Right ventricle myocardium inferior (tissue), 1 donor: ENCODE results near the gene NFKBIE. TPM values are rescaled to one million over a fixed set of nuclear protein-coding genes. Genes with fewer than 3 reads are reported as not detected.
"Not testable (repeated sequence)": the region's sequence is repeated elsewhere in the genome, so short reads cannot be mapped to it uniquely, and the experiment has no call there.

ENCODE experiments used
- ATAC-seq: fragments of 200-7000 bp; cut with Tn5 transposase; one replicate; pipeline ENCODE4 v1.9.1; 2020; ENCODE audit warnings: mild to moderate bottlenecking, moderate library complexity
- DNase-seq: peaks from one replicate; pipeline ENCODE4 v3.0.0; 2021; ENCODE audit errors: missing footprints
- intact Hi-C: fragments of 100-400 bp; cut with DNase I; formaldehyde crosslinking; loops from one replicate; pipeline ENCODE4 v1.11.0; 2022
- long read RNA-seq: library from polyadenylated mRNA; unstranded; transcript quantifications from one replicate; pipeline ENCODE4 v2.0.0, GENCODE V29; 2021
- total RNA-seq: library from RNA; stranded (reverse); fragmentation: NEBNext Ultra II Directional; extraction: Animal tissue kit (Norgen Biotek cat#: 25700); gene quantifications from one replicate; pipeline ENCODE4 v1.2.1, GENCODE V29; 2021
- donor health status: DM: no; HTN: yes; CAD: no; lungs with severe emphysema.

The NFKBIE gene, protein sequence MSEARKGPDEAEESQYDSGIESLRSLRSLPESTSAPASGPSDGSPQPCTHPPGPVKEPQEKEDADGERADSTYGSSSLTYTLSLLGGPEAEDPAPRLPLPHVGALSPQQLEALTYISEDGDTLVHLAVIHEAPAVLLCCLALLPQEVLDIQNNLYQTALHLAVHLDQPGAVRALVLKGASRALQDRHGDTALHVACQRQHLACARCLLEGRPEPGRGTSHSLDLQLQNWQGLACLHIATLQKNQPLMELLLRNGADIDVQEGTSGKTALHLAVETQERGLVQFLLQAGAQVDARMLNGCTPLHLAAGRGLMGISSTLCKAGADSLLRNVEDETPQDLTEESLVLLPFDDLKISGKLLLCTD
- total RNA-seq: 2.4 TPM
- long read RNA-seq, transcript NFKBIE-201 (6 exons, 2,581 nt): major isoform, 5 of 6 reads
- long read RNA-seq, partial matches to known transcripts: 0 of 6 reads
- long read RNA-seq, other reads (novel, unspliced or antisense): 1 of 6 reads

DNA sequence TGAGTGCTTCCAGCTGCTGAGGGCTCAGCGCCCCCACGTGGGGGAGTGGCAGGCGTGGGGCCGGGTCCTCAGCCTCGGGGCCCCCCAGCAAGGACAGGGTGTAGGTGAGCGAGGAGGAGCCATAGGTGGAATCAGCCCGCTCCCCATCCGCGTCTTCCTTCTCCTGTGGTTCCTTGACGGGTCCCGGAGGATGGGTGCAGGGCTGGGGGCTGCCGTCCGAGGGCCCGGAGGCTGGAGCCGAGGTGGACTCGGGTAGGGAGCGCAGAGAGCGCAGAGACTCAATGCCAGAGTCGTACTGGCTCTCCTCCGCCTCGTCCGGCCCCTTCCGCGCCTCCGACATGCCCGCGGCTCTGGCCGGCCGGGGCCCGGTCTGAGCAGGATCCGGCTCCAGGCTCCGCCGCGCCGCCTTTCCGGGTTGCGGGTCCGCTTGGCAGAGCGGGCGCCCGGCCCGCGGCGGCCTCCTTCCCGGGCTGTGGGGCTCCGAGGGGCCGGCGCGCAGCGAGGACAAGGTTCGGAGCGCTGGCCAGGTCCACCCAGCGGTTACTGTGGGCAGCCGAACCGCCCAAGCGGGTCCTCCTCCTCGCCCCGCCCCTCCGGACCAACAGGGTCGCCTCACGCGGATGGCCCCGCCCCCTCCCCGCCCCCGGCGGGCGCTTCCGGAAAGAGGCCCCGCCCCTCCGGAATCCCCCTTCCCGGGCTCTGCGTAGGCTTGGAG lies at the start of gene NFKBIE:
Gene NFKBIE, minus strand, starts transcription at position 545 of the 715 bp plus-strand sequence. Its CDS starts 205 bp downstream, at position 340.
- DNase-seq (peak; percentile 97), ATAC-seq (peak; percentile 96)
- intact Hi-C loops: loop anchor here (10.0 kb wide), 1 partner anchor 190 kb away; no protein-coding TSS in a partner anchor

DNA sequence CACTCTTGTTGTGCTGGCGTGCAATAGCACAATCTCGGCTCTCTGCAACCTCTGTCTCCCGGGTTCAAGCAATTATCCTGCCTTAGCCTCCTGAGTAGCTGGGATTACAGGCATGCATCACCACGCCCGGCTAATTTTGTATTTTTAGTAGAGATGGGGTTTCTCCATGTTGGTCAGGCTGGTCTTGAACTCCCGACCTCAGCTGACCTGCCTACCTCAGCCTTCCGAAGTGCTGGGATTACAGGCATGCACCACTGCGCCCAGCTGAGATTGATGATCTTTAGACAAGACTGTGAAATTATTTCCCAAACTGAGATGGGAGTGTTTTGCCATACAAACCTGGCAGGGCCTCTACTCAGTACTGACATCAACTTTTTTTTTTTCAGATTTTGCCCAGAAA lies 49.3 kb upstream of the NFKBIE start:
- DNase-seq, ATAC-seq, intact Hi-C loops: not testable (repeated sequence)

DNA sequence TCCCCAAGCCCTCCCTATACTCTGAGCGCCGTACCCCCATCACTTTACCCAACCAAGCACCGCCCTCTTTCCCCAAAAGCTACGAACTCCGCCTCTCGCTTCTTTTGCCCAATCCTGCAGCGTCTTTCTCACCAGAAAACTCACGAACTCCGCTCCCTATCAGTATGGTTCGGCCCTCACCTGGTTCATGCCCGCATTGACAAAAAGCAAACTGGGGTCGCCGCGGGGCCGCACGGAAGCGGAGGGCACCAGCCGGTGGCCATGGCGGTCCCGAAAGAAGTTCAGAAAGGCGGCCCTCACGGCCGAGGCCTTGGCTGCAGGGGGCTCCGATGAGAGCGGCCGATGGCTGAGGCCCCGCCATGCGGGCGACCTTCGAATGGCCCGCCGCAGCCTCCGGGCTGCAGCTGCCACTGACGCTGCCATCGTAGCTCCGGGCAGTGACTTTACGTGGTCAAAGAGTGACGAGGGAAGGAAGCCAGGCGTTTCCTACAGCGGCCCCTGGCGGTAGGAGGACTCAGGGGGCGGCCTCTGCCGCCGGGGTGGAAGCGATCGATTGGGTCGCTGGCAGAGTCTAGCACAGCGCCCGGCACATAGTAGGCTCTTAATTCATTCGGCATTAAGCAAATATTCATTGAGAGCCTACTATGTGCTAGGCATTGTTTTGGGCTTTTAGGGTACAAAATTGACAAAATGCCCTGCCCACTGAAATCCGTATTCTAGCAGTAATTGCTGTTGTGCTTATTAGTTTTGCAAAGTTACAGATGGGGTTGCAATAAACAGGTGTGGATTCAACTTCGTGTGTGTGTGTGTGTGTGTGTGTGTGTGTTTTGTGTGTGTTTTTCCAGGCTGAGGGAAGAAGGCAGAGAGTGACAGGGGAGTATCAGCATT lies 47.8 kb upstream of the NFKBIE start, which contains the start of gene AARS2:
Gene AARS2, minus strand, starts transcription at position 447 of the 888 bp plus-strand sequence. Its CDS starts 24 bp downstream, at position 423.
- intact Hi-C loops: no loop called here
- ATAC-seq: peak; percentile 89
- peak; percentile 92 for DNase-seq

DNA sequence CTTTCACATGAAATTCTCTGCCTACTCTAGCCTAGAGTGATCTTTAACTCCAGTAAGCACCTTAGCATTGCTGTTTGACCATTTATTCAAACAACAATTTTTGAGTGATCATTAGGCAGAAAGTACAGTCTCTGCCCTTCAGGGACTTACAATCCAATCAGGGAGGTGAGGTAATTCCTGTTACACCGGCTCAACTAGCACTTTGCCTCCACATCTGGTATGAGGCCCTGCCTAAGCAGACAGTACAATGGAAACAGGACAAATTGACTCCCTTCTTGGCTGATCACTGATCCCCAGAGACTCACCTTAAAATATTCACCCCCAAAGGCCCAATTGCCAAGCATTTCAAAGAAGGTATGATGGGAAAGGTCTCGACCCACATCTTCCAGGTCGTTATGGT lies 46.4 kb upstream of the NFKBIE start:
- intact Hi-C loops: no loop called here
- ATAC-seq (no peak), DNase-seq (no peak)

DNA sequence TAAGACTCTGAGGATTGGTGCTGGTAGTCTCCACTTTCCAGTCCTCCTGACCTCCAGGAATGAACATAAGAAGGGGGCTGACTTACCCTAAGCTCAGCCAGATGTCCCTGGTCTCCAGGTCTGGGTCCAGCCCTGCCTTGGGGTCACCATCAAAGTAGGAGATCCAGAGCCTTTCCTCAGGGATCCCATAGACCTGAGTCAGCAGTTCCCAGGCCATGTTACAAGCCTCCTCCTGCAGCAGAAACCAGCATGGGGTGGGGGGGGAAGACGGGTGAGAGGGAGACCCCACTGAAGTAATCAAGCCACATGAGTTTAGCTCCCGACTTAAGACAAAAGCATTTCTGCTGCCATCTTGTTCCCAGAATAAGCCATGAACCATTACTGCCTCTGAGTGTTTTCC lies 46.0 kb upstream of the NFKBIE start:
- intact Hi-C loops: no loop called here
- DNase-seq: no peak

DNA sequence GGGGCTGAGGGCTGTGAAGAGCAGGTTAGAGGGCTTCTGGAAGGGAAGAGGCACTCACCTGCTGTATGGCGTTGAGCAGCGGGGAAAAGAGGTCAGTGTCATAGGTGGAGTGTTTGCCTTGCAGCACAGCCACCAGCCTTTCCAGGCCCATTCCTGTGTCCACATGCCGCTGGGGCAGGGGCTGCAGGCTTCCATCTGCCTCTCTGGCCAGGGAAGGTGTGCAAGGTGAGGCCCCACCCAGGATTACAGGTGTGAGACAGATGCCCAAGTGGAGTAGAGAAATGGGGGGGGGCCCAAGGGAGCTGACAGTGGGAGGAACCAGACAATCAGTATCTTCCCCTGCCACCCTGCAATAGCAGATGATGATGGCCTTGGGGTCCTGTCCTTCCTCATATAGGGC lies 44.9 kb upstream of the NFKBIE start:
- intact Hi-C loops: no loop called here
- no peak for DNase-seq
- ATAC-seq: no peak

More for the DNA sequence above, 46.0 kb upstream of the NFKBIE start:
- ATAC-seq: no peak

DNA sequence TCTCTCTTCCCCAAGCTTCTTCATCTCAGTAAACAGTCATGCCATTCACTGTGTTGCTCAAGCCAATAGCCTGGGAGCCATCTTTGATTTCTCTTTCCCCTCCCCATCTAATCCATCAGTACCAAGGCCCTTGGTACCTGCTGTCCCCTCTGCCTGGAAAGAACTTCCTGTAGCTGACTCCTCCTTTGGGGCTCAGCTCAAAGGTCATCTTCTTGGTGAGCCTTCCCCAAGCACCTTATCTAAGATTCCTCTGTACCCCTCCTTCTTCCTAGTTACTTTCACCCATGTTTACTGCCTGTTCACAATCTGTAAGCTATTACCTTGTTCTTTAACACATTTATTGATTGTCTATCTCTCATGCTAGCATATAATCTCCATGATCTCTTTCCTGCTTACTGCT lies 44.3 kb upstream of the NFKBIE start:
- intact Hi-C loops: no loop called here
- ATAC-seq (no peak), DNase-seq (no peak)

DNA sequence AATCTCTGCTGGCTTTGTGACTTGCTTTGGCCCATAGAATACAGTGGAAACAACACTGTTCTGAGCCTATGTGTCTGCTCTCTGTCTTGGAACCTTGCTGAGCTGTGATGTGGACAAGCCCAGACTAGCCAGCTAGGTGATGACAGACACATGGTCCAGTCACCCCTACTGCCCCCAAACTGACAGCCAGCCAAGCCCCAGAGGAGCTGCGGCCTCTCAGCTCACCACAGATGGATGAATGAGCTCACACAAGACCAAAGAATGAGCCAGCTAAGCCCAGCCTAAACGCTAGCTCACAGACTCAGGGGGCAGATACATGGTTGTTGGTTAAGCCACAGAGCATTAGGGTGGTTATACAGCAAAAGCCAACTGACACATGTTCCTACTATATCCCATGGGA lies 43.7 kb upstream of the NFKBIE start:
- intact Hi-C loops: no loop called here
- DNase-seq (no peak), ATAC-seq (peak; percentile 76)

DNA sequence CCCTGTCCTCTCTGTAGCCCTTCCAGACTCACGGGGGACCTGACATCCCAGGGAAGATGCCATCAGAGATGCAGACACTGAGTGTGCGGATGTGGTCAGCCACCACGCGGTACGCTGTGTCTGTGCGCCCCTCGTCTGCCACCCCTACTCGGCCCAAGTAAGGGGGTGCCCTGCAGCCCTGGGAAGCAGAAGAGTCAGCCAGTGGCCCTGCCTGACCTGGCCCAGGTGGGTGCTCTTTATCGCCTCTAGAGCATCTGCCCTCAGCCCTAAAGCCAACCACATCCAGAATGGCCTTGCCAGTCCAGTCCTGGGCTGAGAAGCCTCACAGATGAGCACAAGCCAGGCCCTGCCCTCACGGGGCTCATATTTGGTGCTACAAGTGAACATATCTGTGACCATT lies 41.9 kb upstream of the NFKBIE start:
- ATAC-seq (no peak), DNase-seq (no peak)
- intact Hi-C loops: no loop called here

DNA sequence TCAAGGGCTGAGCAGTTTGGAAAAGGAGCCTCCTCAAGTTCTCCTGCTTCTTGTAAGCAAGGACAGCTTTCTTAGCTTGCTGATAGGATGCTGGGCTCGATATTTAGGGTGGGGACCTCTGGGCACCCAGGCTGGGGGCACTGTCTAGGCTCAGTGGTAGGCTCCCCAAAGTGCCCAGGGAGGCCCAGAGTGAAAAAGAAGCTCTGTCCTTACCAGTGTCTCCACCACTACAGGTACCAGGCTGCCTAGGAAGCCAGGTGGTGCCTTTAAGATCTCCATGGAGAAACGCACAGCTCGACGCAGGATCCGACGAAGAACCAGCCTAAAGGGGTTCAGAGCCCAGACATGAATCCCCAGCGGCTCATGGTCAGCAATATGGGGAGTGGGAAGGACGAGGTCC lies 41.4 kb upstream of the NFKBIE start:
- intact Hi-C loops: no loop called here
- no peak for DNase-seq

DNA sequence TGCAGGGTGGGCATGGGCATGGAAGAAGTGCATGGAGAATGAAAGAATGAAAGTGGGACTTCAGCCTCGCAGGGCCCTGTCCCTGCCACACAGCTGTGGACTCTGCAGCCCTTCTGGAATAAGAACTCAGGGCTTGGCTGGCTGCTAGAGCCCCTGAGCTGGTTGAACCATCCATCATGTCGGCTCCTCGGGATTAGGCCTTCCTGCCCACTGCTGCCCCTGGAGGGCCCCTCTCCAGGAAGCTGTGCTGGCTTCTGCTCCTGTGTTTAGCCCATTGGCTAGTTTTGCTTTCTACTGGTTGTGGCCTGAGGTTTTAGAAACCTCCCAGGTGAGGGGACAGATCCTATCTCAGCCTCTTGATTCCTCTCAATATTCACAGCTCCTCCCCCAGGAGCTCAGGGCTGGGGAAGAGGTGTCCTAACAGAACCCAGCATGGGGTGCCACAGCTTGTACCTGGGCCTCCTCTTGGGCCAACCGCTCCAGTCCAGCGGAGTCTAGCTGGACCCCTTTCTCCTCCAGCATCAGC lies 39.9 kb upstream of the NFKBIE start:
- ATAC-seq: no peak
- DNase-seq: no peak
- intact Hi-C loops: no loop called here

More for the DNA sequence above, 41.4 kb upstream of the NFKBIE start:
- ATAC-seq: no peak

DNA sequence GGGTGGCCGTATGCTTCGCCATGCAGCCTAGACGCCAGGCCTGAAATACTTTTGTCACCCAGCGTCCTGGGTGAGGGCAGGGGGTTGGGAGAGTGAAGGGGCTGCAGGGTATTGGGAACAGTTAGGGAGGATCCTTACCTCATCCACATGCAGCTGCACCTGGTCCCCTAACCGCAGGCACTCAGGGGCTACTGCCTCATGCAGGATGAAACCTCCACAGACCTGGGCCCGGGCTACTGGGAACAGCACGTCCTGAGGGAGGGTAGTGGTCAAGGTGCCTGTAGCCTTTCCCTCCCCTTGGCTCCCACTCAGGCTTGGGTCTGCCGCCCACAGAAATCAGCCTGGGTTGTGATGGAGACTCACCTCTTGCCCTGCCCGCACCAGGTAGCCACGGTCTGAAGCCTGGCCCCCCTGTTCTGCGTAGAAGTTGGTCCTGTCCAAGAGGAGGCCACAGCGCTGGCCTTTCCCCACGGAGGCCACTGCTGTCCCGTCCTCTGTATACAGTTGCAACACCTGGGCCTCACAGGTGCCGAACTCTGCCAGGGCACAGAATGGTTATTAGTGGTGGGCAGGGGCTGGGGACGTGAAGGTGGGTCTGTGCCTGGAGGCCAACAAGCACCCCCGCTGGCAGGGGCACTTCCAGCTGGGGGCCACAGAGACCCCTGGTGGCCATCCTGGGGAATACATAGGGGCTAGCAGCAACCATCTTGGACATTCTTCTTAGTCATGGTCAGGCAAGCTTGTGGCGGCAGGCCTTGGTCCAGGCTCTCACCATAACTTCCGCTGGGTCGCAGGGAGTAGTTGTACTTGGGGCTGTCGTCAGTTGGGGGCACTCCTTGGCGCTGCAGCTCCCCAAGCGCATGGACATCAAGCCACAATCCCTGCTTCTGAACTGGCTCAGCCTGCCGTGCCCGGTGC lies 39.2 kb upstream of the NFKBIE start:
- intact Hi-C loops: no loop called here
- no peak for DNase-seq
- ATAC-seq: no peak

DNA sequence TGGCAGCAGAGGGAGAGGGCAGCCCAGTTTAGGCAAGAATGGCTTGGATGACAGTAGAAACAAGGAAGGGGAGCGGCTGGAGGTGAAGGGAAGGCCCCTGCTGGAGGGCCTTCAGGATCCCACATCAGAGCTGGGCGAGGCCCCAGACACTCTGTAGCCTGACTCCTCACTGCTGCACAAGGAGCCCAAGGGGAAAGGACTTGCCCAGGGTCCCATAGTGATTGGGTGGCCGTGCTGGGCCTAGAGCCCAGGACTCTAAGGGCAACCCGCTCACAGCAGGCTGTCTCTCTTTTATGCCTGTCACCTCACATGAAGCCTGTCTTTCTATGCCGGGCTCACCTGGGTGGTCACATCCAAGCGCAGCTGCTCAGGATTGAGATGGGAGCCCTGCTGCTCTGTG lies 38.5 kb upstream of the NFKBIE start:
- no peak for DNase-seq
- intact Hi-C loops: no loop called here
- no peak for ATAC-seq

DNA sequence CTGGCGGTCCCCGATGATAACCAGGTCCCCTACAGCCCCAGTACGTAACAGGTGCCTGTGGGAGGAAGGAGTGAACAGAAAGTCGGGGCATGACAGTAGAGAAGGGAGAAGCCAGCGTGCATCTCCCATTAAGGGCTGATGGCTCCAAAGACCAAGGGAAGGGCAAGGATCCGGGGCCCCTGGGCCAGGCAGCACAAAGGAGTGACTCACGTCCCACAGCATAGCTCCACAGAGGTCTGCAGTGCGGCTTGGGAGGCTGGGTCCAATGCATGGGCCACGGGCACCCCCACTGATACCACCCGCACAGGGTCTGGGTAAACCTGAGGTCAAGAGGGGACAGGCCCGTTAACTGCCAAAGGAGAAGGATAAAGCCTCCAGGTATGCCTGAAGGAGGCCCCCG lies 37.5 kb upstream of the NFKBIE start:
- DNase-seq: no peak
- ATAC-seq: no peak
- intact Hi-C loops: no loop called here

DNA sequence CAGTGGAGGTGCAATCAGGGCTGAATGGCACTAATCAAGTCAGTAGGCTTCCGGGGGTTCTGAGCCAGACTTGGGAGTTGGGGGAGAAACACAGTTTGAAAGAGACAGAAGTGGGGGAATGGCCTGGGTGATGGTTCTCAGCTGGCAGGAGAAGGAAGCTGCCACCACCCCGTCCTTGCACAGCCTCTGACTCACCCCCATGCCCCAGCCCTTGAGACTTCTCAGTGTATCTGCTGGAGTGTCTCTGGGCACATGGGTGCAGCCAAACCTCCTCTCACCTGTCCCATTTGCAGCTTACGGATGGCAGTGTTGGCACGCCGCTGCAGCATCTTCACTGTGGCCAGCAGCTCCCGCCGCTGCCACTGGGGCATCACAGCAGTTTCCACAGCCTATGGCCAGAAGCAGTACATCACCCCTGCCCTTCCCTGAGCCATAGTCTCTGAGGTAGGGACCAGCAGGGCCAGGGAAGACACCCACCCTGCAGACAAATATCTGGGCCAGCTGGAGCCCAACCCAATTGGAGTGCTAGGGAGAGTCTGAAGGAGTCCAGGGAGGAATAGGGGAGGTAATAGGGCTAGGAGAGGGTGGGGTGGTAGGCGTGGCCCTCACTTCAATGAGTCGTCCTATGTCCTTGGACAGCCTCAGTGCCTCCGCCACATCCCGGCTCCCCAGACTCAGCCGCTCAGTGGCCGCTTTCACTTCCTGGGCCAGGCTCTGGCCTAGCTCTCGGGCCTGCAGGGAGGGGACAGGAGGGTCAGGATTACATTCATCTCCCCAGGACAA lies 36.6 kb upstream of the NFKBIE start:
- no peak for ATAC-seq
- intact Hi-C loops: no loop called here
- no peak for DNase-seq

DNA sequence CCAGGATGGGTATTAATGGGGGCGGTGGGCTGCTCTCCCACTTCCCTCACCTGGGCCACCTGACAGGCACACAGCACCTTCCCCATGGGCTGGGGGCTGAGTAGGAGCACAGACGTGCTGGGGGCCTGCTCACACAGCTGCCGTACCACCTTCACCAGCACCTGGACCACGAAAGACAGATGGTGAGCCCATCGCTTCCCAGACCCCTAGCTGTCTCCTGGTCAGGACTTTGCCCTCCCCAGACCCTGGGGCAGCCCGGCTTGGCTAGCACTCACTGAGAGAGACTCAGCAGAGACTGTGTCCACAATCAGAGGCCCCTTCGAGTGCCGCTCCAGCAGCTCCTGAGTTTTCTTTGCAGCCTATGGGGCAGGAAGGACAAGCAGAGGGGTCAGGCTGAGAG lies 35.8 kb upstream of the NFKBIE start:
- intact Hi-C loops: no loop called here
- no peak for DNase-seq
- no peak for ATAC-seq

DNA sequence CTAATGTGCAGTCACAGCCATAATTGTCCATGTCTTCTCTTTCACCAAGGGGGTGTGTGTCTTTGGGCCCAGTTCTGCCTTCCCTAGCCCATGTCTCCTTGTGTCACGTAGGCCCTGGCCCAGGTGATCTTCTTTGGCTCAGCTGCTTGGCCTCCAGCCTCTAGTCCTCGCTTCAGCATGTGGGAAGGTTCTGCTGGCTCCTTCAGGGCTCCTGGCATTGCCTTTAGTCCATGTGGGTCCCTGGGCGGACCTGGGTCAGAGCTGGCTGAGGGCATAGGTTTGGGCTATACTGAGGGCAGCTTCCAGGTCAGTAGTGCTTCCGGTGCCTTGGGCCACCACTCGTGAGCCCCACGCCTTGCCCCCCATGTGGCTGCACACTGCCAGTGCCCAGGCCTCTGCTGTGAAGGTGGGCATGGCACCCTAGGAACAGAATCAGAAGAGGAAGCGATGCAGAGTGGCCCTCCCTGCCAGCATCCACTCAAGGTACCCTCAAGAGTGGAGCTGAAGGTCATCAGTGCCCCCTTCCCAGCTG lies 35.0 kb upstream of the NFKBIE start:
- intact Hi-C loops: no loop called here
- ATAC-seq: no peak
- DNase-seq: no peak
